NCI-H146 treated with DMSO at 0.1 percent for 48 hours (cell line): ENCODE measurements around the gene EHMT1.
"Not testable (repeated sequence)": the region's sequence is repeated elsewhere in the genome, so short reads cannot be mapped to it uniquely, and the experiment has no call there.

ENCODE experiments used
- DNase-seq: peaks from one replicate; lab custom pipeline; 2025; ENCODE audit not compliant: unreplicated experiment; lab: John Stamatoyannopoulos, UW

Gene EHMT1

DNA sequence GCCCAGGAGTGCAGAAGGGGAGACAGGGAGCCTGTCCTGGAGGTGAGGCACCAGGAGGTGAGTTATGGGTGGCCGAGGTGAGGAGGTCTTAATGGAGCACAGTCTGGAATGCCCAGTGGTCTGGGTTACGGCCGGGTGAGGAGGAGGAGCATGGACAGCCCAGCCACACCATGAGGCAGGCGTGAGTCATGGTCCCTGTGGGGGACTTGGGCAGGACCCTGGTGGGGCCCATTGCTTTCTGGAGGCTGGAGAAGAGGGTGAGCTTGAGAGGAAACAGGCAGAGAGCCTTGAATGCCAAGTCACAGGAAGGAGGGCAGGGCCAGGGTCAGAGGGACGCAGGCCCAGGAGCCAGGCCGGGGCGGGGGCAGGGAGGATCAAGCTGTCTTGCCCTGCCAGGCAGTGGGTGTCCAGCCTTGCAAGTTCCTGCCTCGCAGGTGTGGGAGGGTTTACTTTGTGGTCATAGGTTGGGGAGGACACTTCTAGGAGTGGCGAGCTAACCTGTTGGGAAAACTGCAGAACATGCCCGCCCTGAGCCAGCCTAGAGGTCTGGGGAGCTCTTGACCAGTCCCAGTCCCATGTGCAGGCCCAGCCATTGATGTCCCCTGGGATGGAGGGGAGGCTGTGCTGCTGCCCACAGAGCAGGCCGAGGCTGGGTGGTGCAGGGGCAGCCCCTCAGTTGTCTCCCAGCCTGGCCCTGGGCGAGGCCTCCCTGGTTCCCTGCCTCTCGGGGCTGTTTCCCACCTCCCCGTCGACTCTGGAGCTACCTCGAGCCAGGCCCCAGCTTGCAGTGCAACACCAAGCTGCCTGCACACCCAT is 261.6 kb downstream of the EHMT1 start:
- DNase-seq: no peak

DNA sequence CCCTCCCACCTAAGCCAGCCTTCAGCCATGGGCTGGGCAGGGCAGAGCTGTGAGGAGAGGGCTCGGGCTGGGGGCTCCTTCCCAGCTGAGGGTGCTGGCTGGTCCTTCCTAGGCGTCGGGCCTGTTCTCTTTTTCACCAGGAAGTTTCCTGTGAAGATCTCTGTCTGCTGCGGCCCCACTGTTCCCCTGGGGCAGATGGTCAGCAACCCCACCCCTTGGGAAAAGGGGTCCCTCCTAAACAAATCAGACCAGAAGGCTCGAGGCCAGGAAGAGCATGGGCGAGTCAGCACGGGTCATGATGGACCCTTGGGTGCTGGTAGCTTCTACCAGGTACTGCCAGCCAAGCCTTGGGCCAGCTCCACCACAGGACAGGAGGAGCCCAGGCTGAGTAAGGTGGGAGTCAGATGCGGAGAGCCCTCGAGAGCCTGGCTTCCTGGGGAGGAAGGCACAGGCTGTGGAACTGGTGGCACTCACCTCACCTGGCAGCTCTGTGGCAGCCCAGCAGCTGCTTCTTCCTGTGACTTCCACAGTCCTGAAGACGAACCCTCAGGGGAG is 262.2 kb downstream of the EHMT1 start:
- no peak for DNase-seq

DNA sequence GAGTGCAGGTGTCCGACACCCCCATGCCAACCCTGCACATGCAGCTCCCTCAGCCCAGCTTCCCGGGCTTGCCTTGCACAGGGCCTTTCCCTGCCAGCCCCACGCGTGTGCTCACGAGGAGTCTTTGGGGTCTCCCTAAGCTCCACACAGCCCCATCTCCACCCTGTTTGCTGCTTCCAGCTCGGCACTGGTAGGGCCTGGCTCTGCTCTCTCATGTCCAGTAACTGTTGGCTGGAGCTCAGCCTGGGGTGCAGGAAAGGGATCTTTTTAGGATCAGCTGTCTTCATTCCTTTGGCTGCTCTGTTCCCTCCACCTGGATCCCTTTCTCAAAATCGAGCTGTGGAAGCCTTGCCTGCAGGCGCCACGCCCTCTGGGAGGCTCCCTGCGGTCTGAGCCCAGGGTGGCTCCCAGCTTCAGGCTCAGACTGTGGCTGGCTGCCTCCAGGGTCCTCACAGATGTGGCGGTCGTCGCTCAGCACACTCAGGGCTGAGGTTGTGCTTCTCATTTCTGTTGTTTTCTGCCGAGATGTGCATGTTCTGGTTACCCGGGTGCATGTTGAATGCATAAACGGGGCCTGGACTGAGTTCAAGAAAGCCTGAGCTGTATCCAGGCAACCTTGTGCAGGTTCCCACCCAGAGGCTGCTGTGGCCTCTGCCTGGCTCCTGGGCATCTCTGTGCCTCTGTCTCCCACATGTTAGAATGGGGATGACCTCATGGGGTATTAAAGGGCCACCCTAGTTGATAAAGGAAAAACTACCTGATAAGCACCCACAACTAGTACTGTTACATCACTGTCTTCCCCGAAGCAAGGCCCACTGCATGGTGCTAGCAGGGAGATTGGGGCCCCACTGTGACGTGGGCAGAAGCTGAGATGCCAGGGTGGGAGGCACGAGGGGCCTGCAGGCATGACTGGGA is 263.0 kb downstream of the EHMT1 start:
- no peak for DNase-seq

DNA sequence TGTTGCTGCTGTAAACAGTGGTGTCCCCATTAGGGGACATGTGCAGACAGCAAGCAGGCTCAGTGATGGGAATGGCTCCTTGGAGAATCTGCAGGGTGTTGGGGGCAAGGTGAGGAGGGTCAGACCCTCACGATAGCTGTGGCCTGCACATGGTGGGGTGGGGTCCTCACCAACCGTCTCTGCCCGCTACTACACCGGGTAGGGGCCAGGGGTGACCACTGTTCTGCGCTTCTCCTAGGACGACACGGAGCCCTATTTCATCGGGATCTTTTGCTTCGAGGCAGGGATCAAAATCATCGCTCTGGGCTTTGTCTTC is 263.7 kb downstream of the EHMT1 start:
- no peak for DNase-seq

DNA sequence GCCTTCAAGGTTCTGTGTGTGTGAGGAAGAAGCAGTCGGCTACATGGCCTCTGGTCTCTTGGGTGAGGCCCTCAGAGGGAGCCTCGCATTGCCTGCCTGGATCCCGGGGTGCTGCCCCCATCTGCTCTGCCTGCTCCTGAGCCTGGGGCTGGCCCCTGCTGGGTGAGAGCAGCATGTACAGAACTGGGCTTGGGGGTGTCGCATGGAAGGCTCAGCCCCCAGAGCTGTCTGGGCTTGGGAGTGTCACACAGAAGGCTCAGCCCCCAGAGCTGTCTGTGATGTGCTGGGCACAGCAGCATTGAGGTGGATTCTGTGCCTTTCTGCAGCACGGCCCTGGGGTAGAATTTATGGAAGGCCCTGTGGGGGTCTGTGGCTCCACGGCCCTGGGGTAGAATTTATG is 265.2 kb downstream of the EHMT1 start:
- DNase-seq: not testable (repeated sequence)

DNA sequence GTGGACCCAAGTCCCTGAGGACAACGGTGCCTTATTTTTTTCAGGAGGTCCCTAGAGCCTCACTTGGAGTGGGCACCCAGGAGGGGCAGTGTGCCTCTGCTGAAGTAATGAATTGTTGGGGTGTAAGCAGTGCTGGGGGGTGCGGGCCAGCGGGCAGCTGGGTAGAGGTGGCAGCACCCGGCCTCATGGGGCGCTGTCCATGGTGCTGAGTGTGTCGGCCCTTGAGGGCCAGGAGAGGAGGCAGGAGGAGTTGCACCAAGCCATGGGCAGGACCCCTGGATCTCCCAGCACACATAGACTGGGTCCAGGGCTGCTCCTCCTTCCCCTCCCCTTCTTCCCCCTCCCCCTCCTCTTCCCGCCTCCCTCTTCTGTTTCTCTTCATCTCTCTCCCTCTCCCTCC is 265.7 kb downstream of the EHMT1 start:
- DNase-seq: not testable (repeated sequence)

DNA sequence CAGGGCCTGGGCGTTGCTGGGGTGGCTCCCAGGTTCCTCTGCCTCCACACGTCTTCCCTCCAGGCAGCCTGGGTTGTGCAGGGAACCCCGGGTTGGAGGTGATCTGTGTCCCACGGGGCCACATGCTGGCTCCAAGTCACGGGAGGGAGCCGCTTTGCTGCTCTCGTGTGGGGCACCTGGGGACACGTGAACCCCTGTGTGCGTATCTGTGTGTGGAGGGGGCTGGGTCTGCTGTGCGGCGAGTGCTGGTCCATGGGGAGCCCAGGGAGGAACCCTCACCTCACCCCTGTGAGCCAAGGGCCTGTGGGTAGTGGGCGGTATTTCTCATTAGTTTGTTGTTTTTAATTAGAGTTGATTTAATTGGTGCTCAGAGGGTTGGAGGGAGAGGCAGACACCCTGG is 266.3 kb downstream of the EHMT1 start:
- not testable (repeated sequence) for DNase-seq
